ENCODE measurements around the gene GIT2. TPM values are rescaled to one million over a fixed set of nuclear protein-coding genes. Genes with fewer than 3 reads are reported as not detected.

The GIT2 gene
- total RNA-seq, 8 experiments from 2014 or later = 15.5 to 52.4 (median 23.8) TPM

DNA sequence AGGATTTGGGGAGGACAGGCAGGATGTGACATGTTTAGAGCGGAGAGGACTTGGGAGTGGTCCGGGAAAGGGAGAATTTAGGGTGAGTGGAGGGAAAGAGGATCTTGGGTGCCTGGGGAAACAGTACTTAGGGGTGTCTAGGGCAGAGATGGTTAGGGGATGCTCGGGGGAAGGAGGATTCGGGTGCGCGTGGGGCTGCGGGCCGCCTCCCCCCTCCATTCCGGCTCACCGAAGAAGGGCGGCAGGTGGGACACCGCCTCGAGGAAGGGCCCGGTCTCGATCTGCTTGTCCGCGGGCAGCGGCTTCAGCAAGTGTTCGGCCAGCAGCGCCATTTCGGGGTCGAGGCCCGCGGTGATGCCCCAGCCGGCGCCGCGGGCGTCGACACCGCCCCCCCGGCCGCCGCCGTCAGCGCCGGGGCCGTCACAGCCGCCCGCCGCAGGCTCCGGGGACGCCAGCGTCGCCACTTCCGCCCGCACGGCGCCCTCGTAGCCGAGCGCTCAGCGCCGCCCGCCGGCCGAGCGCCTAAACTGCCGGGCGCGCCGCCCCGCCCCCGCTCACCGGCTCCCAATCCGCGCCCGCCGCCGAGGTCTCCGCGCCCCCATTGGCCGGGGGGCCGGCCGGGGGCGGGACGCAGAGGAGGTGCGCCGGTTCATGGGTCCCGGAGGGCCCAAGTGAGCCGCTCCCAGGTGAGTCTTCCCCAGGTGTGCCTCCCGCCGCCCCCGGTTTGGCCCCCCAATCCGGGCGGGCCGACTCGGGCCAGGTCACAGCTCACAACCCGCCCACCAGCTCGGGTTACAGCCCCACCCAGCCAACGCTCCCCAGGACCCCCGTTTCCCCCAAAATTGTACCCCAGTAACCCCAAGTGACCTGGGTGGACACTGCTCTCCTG lies 115.9 kb downstream of the GIT2 start, which contains the start of gene GLTP:
GLTP (minus strand) TSS at position 499 of the 889 bp plus-strand sequence; CDS start at position 332, 167 bp downstream.
- in situ Hi-C loops (cut with MboI; ENCODE audit: low pct_unique_long_range_greater_than_20kb in 2 of 9, low sequenced_read_pairs in 9 of 9, unreplicated experiment in 9 of 9) = loop anchor here in 2 of 9 experiments (25.0 kb wide), 1 partner anchor 293 kb away; no protein-coding TSS in a partner anchor
- ATAC-seq (replicated peaks in 6 of 8) = peak; percentile 91 to 98 (median 96)
- 0 to 1% (median 0%) methylated on average over 1 to 18 of the region's 92 CpGs; no CpG with 5 or more reads in 7 of the 10 experiments for WGBS, 10 experiments
- Histone ChIP-seq H3K27ac (peak within 1 kb of the TSS; percentile 6 to 57), H3K4me1 (replicated peaks in 1 of 2) (peaks cover 6 to 16% of the 10 kb centered on the region in 2 donors), H3K4me3 (peak within 1 kb of the TSS; percentile 59 to 89 (median 70))

Other genes with a start within 250 kb of the GIT2 start
- 1 to 10 TPM in 3 of 8 experiments, under 1 TPM in 4, not detected in 1; 0.05 to 4.2 (median 0.85) TPM for gene TRPV4, start 163.0 kb downstream of the GIT2 start, total RNA-seq
- gene GLTP, start 115.8 kb downstream of the GIT2 start, total RNA-seq = 10 to 100 TPM; 11.7 to 36.2 (median 17.6) TPM
- 10 to 100 TPM in 7 of 8 experiments, 1 to 10 TPM in 1; 7.5 to 23.7 (median 14.3) TPM for gene TCHP, start 96.1 kb downstream of the GIT2 start, total RNA-seq
- gene ANKRD13A, start 3.1 kb upstream of the GIT2 start, total RNA-seq = 10 to 100 TPM; 23.2 to 41.5 (median 34.2) TPM
- 10 to 100 TPM; 14.3 to 78.8 (median 43.8) TPM for gene C12orf76, start 52.2 kb upstream of the GIT2 start, total RNA-seq
- gene IFT81, start 128.0 kb upstream of the GIT2 start, total RNA-seq = 10 to 100 TPM in 7 of 8 experiments, 1 to 10 TPM in 1; 5.3 to 51.5 (median 33.7) TPM

Data from motor neuron (in vitro differentiated cells).